ENCODE results near the gene RPTOR. TPM values are rescaled to one million over a fixed set of nuclear protein-coding genes. Genes with fewer than 3 reads are reported as not detected.

The RPTOR gene
- total RNA-seq, 1 donor: 29.8 TPM

DNA sequence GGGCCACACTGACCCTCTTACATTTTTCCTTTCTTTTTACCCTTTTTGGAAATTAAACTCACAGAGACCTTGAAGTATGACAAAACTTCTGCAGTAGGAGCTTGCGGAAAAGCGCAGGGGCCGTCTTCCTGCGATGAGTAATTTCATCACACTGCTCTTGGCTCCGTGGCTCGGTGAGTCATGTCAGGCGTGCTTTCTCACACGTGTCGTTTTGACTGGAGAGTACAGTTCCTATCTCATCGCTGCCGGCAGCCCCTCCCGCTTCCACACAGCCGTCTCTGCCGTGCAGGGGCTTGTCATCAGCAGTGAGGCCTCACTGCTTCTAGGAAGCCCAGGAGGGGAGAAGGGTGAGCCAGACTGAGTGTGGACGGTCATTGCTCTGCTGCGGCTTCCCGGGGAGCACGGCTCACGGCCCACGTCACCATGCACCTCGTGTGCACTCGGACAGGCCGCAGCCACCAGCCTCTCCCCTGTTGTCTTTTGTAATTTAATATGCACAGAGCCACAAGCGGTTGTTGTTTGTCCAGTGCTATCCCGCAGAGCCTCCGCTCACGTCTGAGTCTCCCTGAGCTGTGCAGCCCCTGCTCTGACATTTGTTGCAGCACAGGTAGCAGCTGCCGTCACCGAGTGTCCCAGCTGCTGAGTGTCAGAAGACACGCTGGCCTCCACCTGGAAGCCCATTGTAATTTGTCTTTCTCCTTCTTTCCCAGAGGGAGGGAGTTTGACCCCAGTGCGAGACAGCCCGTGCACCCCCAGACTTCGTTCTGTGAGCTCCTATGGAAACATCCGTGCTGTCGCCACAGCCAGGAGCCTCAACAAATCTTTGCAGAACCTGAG, 347.6 kb downstream of the RPTOR start:
- no peaks in the 10 kb centered on the region for H3K27me3 ChIP-seq (ENCODE audit: insufficient read depth, low read length)
- H3K4me1 ChIP-seq (ENCODE audit: insufficient read depth, low read length): peaks cover 35% of the 10 kb centered on the region
- no peak overlapping the region for H3K4me3 ChIP-seq (ENCODE audit: low read length)
- no peaks in the 10 kb centered on the region for H3K9me3 ChIP-seq (ENCODE audit: low read depth, low read length)

DNA sequence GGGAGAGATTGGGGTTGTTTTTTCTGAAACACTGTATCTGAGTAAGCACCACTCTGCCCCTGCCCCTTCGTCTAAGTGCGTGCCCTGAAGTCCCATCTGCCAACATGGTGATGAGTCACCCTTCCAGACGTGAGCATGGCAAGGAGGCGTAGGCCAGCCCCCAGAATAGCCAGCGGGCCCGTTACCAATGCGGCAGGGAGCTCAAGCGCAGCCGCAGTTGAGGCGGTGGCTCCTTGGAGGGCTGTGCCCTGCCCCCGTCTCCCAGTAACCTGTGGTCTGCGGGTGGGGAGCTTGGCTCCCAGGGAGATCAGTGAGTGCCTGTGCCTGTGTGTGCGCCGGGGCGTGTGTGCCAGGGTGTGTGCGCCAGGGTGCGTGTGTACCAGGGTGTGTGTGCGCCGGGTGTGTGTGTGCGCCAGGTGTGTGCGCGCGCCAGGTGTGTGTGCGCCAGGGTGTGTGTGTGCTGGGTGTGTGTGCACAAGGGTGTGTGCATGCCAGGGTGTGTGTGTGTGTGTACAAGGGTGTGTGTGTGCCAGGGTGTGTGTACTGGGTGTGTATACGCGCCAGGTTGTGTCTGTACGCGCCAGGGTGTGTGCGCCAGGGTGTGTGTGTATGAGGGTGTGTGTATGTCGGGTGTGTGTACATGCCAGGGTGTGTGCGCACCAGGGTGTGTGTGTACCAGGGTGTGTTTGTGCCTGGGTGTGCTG, 348.4 kb downstream of the RPTOR start:
- peaks cover 35% of the 10 kb centered on the region for H3K4me1 ChIP-seq (ENCODE audit: insufficient read depth, low read length)
- H3K27me3 ChIP-seq (ENCODE audit: insufficient read depth, low read length): no peaks in the 10 kb centered on the region
- H3K9me3 ChIP-seq (ENCODE audit: low read depth, low read length): no peaks in the 10 kb centered on the region
- H3K4me3 ChIP-seq (ENCODE audit: low read length): no peak overlapping the region

DNA sequence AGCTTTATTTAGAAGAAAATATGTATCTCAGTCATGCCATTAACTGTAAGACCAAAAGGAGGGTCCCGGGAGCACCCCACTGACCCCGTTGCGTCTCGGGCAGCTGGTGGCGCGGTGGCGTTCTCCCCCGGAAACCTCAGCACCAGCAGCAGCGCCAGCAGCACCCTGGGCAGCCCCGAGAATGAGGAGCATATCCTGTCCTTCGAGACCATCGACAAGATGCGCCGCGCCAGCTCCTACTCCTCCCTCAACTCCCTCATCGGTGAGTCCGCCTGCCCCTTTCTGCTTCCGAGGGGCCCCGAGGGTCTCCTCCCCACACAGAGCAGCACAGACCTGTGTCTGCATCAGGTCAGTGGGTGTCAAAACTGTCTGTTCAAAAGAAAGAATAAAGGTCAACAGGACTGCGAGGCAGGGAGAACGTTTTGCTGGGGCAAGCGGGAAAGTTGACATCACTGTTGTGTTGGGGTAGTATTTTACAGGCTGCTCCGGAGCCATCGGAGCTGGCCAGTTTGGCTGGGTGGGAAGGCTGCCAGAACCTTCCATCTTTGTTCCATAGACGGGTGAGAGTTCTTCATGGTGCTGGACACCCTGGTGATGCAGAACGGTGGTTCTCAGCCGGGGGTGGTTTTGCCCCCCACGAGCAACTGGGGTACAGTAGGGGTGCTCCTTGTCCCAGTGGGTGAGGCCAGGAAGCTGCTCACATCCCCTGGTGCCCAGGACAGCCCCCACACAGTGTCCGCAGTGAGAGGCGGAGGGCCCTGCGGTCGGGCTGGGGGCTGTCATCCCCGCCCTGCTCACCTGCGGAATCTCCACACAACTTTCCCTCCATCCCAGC, 349.2 kb downstream of the RPTOR start:
- H3K4me1 ChIP-seq (ENCODE audit: insufficient read depth, low read length): peaks cover 35% of the 10 kb centered on the region

DNA sequence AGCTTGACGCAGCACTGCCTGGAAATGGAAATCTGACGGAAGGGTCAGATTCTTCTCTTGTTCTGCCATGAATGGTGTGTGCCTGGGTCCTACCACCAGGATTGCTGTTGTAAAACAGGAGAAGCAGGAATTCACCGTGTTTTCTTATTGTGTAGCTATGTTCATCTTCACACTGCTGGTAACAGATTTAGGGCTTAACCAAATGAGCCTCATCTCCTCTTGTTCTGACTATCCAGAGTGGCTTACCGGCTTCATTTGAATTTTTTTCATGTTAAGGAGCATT, 349.7 kb downstream of the RPTOR start:
- Histone ChIP-seq H3K27me3 (ENCODE audit: insufficient read depth, low read length) (no peaks in the 10 kb centered on the region), H3K4me3 (ENCODE audit: low read length) (no peak overlapping the region), H3K4me1 (ENCODE audit: insufficient read depth, low read length) (peaks cover 35% of the 10 kb centered on the region), H3K9me3 (ENCODE audit: low read depth, low read length) (no peaks in the 10 kb centered on the region)

More for the DNA sequence above, 349.2 kb downstream of the RPTOR start:
- H3K4me3 ChIP-seq (ENCODE audit: low read length): no peak overlapping the region
- H3K9me3 ChIP-seq (ENCODE audit: low read depth, low read length): no peaks in the 10 kb centered on the region
- H3K27me3 ChIP-seq (ENCODE audit: insufficient read depth, low read length): no peaks in the 10 kb centered on the region

DNA sequence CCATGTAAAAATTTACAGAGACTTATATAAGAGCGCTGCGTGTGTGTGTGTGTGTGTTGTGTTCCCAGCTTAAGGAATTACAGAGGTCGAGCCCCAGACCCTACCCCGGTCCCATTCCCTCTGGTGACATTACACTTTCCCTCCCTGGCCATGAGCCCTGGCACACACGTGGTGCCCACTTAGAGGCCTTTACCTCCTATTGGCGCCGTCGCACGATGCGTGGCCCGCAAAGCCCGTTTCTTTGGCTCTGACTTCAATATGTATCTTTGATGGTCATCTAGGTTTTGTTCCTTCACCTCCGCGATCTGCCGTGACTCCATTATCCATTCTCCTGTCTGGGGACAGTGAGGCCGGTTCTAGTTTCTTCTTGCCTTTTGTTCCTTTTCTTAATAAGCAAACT, 350.1 kb downstream of the RPTOR start:
- Histone ChIP-seq H3K4me1 (ENCODE audit: insufficient read depth, low read length) (peaks cover 35% of the 10 kb centered on the region), H3K27me3 (ENCODE audit: insufficient read depth, low read length) (no peaks in the 10 kb centered on the region), H3K4me3 (ENCODE audit: low read length) (no peak overlapping the region), H3K9me3 (ENCODE audit: low read depth, low read length) (no peaks in the 10 kb centered on the region)

DNA sequence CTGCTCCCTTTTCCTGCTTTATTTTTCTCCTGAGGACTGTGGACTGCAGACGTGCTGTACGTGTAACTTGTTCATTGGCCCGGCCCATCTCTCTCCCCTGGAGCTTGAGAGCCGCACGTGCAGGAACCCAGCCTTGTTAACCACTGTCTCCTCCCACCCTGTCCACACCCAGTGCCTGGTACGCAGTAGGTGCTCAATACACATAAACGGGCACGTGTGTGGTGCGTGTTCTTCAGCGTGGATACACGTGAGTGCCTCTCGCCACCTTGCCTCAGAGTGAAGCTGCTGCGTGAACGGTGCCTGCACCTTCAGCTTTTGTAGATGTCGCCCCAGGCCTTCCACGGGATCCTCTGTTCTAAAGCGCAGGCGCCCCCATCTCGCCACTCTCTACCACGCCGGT, 350.7 kb downstream of the RPTOR start:
- no peaks in the 10 kb centered on the region for H3K27me3 ChIP-seq (ENCODE audit: insufficient read depth, low read length)
- no peaks in the 10 kb centered on the region for H3K9me3 ChIP-seq (ENCODE audit: low read depth, low read length)
- H3K4me3 ChIP-seq (ENCODE audit: low read length): no peak overlapping the region
- H3K4me1 ChIP-seq (ENCODE audit: insufficient read depth, low read length): peaks cover 30% of the 10 kb centered on the region

DNA sequence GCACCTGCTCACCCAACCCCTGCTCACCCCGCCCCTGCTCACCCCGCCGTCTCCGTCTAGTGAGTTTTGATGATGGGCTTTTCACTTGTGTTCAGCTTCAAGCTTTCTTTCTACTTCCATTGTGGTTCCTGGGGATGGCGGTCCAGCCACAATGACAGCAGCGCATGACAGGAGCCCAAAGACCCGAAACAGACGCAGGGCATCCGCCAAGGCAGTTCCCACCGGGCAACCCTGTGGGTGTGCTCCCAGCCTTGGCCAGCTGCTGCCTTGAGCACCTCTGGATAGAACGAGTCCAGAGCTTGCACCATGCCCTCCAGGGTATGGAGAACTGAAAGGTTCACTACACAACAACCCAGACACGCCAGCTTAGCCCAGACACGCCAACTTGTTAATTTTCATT, 354.1 kb downstream of the RPTOR start:
- H3K4me1 ChIP-seq (ENCODE audit: insufficient read depth, low read length): peaks cover 9% of the 10 kb centered on the region
- no peaks in the 10 kb centered on the region for H3K27me3 ChIP-seq (ENCODE audit: insufficient read depth, low read length)
- H3K9me3 ChIP-seq (ENCODE audit: low read depth, low read length): no peaks in the 10 kb centered on the region
- H3K4me3 ChIP-seq (ENCODE audit: low read length): no peak overlapping the region

DNA sequence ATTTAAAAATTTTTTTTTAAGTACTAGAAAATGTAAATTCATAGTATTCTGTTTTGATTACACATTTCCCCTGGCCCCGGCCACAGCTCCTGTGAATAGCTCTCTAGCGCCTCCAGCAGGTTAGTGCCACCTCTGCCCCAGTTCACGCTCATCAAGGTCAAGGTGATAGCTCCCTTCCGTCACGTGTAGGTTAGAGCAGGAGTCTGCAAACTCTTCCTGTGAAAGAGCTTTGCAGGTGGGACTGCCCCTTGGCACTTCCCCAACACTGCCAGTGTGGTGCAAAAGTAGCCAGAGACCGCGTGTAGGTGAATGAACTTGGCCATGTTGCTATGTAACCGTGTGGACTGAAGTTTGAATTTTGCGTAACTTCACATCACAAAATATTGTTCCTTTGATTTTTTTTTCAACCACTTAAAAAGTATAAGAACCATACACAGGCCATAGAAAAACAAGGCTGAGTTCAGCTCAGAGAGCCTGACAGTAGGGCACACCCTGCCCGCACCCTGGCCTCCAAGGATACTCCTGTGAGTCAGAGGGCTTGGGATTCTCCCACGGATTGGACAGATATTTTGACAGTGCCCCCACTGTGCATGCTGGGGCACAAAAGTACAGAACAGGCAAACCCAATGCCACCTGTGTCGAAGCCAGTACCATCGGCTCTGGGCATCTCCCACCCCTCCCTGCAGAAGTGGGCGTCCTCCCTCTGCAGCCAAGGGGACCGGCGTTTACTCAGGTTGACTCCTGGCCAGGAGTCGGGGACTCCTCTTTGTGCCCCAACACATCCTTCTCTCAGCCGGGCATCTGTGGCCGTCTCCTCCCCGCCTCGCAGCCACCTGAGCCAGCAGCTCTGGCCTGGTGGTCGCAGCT, 355.0 kb downstream of the RPTOR start:
- H3K4me1 ChIP-seq (ENCODE audit: insufficient read depth, low read length): peaks cover 9% of the 10 kb centered on the region
- H3K9me3 ChIP-seq (ENCODE audit: low read depth, low read length): no peaks in the 10 kb centered on the region
- no peak overlapping the region for H3K4me3 ChIP-seq (ENCODE audit: low read length)
- H3K27me3 ChIP-seq (ENCODE audit: insufficient read depth, low read length): no peaks in the 10 kb centered on the region

DNA sequence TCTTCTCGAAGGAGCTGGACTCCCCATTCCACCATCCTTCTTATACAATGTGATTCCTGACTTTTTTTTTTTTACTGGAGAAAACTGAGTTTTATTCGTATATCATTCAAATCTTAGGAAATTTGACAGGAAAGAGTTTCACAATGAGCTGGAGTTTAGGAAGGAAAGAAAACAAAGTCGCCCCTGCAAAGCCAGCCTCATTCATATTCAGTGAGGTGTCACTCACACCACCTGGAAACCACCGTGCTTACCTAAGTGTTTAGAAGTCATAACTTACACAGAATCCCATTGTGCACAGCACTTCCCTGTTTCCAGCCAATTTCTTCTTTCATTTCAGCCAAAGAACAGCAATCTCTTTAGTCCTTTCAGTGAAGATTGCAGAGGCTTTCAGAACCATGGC, 356.7 kb downstream of the RPTOR start:
- no peaks in the 10 kb centered on the region for H3K27me3 ChIP-seq (ENCODE audit: insufficient read depth, low read length)
- H3K9me3 ChIP-seq (ENCODE audit: low read depth, low read length): no peaks in the 10 kb centered on the region
- H3K4me3 ChIP-seq (ENCODE audit: low read length): no peak overlapping the region
- H3K4me1 ChIP-seq (ENCODE audit: insufficient read depth, low read length): peaks cover 9% of the 10 kb centered on the region

DNA sequence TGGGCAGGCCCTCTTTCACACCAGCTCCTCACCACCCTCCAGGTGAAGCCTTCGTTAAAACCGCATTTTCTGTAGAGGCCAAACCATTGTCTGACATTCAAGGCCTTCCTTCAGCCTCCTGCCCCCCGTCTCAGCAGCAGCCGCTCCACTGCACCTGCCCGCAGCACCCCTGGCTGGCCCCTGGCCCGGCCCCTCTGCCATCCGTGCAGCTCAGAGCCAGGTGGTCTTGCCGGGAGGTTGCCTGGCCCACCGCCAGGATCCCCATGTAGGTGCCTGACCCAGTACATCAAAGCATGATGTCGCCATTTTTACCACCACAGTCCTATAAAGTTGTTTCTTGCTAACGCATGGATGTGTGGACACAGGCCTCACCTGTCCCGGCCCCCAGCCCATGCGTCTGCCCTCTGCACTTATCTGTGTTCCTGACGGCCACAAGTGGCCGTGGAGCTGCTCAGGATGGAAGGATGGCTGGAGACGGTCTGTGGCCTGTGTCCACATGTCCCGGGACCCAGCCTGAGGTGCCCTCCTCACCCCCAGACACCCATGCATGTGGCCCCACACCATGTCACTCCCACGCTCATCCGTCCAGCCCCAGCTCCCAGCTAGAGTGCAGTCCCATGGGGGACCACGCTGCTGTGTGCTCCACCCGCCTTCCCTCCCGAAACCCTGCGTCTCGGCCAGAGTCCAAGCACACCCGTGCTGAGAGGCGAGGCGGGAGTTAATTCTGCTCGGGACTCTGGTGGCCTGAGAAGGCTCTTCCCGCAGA, 357.7 kb downstream of the RPTOR start:
- peaks cover 9% of the 10 kb centered on the region for H3K4me1 ChIP-seq (ENCODE audit: insufficient read depth, low read length)
- no peaks in the 10 kb centered on the region for H3K9me3 ChIP-seq (ENCODE audit: low read depth, low read length)
- no peaks in the 10 kb centered on the region for H3K27me3 ChIP-seq (ENCODE audit: insufficient read depth, low read length)
- H3K4me3 ChIP-seq (ENCODE audit: low read length): no peak overlapping the region

DNA sequence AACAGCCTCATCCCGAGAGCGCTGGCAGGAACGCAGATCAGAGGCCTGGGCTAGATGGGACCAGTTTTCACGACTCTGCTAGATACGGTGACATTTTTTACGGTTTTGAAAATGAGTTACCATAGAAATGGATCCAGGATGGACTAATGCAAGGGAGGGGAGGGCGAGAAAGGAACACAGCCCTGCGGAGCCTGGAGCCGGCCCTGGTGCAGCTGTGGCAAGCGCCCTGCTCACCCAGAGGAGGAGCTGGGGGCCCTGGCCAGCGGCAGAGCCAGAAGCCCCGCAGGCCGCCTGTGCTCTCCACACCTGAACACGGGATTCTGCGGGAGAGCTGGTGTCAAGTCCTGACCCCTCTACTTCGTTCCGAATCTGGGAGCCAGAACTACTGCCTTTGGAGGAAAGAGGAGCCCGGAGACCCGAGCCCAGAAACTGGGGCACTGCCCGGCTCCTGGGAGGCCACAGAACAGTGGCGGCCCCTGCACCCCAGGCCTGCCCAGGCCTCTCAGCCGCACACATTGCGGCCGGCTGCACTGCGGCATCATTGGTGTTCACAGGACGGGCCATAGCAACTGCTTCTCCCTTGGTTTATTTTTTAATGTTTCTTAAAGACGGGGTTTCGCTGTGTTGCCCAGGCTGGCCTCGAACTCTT, 358.4 kb downstream of the RPTOR start:
- Histone ChIP-seq H3K27me3 (ENCODE audit: insufficient read depth, low read length) (no peaks in the 10 kb centered on the region), H3K9me3 (ENCODE audit: low read depth, low read length) (no peaks in the 10 kb centered on the region), H3K4me1 (ENCODE audit: insufficient read depth, low read length) (peaks cover 9% of the 10 kb centered on the region)

DNA sequence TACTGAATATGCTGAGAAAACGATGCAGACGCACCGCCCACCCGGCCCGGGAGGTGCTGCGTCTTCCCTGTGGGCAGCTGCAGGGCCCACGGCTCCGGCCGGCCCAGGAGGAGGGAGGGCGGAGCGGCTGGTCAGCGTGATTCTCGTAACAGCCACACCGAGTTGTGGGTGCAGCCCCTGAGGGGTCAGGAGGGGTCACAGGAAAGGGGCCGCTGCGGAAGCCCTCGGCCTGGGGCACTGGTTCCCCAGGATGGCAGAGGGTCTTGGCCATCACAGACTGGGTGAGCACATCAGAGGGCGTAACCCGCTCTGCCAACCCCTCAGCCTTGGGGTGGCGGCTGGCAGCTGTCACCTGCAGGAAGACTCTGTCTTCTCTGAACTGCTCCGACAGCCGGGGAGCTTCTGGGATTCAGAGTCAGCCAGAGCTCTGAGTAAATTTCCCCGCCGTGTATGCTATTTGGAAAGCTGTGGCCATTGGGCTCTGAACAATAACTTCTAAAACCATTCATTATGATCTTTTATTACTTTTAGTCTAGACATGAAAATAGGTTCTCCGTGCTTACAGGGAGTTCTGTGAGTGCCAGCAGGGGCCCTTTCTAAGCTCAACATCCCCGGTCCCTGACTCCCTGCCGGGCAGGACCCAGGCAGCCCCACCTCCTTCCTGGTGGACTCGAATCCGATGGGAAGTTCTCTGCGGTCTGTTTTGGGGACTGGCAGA, 359.6 kb downstream of the RPTOR start:
- Histone ChIP-seq H3K9me3 (ENCODE audit: low read depth, low read length) (no peaks in the 10 kb centered on the region), H3K4me3 (ENCODE audit: low read length) (no peak overlapping the region), H3K4me1 (ENCODE audit: insufficient read depth, low read length) (peaks cover 9% of the 10 kb centered on the region), H3K27me3 (ENCODE audit: insufficient read depth, low read length) (no peaks in the 10 kb centered on the region)

More for the DNA sequence above, 358.4 kb downstream of the RPTOR start:
- H3K4me3 ChIP-seq (ENCODE audit: low read length): no peak overlapping the region

DNA sequence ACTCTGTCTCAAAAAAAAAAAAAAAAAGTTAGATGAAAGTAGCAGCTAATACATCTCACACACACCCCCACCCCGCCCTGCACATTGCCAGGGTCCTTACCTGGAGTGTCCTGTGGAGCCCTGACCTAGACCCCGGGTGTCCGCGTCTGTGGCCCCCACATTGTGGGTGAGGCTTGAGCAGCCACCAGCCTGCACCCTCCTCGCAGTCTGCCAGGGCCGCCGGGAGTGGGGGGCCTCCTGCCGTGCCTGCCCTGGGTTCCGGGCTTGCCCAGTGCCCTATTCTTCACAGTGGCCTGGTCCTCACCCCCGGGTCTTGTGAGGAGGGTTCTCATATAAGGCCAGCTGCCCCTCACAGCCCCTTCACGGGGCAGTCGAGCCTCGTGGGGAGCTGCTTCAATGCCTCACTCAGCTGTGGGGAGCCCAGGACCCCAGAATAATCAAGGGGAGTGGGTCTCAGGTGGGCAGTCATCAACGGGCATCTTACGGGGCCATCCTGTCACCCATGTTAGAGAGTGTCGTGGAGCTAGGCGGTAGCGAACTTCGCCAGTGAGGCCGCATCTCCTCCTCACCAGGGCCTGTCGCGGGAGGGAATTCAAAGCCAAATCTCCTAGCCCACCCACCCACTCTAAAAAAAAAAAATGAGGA, 361.1 kb downstream of the RPTOR start:
- no peak overlapping the region for H3K4me3 ChIP-seq (ENCODE audit: low read length)
- no peaks in the 10 kb centered on the region for H3K27me3 ChIP-seq (ENCODE audit: insufficient read depth, low read length)
- H3K9me3 ChIP-seq (ENCODE audit: low read depth, low read length): no peaks in the 10 kb centered on the region
- H3K4me1 ChIP-seq (ENCODE audit: insufficient read depth, low read length): peaks cover 12% of the 10 kb centered on the region
